Panc1 (cell line): ENCODE results near the gene ETNPPL. TPM values are rescaled to one million over a fixed set of nuclear protein-coding genes. Genes with fewer than 3 reads are reported as not detected.

Experiments used
- ATAC-seq: fragments of 200-7000 bp; cut with Tn5 transposase; 2 replicates; pipeline ENCODE4 v1.9.1; 2020; ENCODE audit warnings: mild to moderate bottlenecking, moderate library complexity
- BruUV-seq: library from RNA; stranded (reverse); fragments of 400-500 nt; replicated peaks from 2 replicates; lab custom pipeline; 2021; lab: Mats Ljungman, UMichigan
- CTCF ChIA-PET: fragments of 300-600 bp; sonication (Branson Sonifier 250); formaldehyde crosslinking; loops from one replicate; lab custom pipeline; 2022; ENCODE audit warnings: antibody characterized with exemption; lab: Charles Lee
- POLR2A ChIA-PET: fragments of 300-600 bp; sonication (Branson Sonifier 250); formaldehyde crosslinking; loops from one replicate; lab custom pipeline; 2022; ENCODE audit warnings: antibody characterized with exemption; lab: Charles Lee
- DNase-seq: peaks from one replicate; pipeline ENCODE4 v3.0.0-alpha.2; 2010; ENCODE audit warnings: low read depth, low spot score
- H3K27ac ChIP-seq: 2 replicates; pipeline ENCODE4 v1.5.1; 2011; ENCODE audit warnings: mild to moderate bottlenecking, low read length, inconsistent platforms
- H3K27me3 ChIP-seq: fragments of 200-500 bp; sonication (Bioruptor generic); 2 replicates; pipeline ENCODE4 v1.6.0; 2014; ENCODE audit warnings: low read length, inconsistent platforms; ENCODE audit not compliant: control insufficient read depth, insufficient read depth
- H3K36me3 ChIP-seq: fragments of 200-500 bp; sonication (Bioruptor generic); 2 replicates; pipeline ENCODE4 v1.5.1; 2014; ENCODE audit warnings: inconsistent platforms, mild to moderate bottlenecking, low read length, moderate library complexity; ENCODE audit not compliant: control insufficient read depth, insufficient read depth
- H3K4me1 ChIP-seq: 2 replicates; pipeline ENCODE4 v1.5.1; 2011; ENCODE audit warnings: inconsistent platforms, mild to moderate bottlenecking, low read length, moderate library complexity; ENCODE audit not compliant: control insufficient read depth, insufficient read depth
- H3K4me3 ChIP-seq, 2 experiments: 2 replicates each; pipeline ENCODE4 v1.5.1; 2011 to 2012; ENCODE audit warnings: low read depth in 2 of 2, low read length in 2 of 2, mild to moderate bottlenecking in 2 of 2, inconsistent platforms in 1 of 2, moderate library complexity in 1 of 2
- H3K9me3 ChIP-seq: fragments of 200-500 bp; sonication (Bioruptor generic); 2 replicates; pipeline ENCODE4 v1.5.1; 2014; ENCODE audit warnings: low read depth, mild to moderate bottlenecking, inconsistent platforms, low read length, moderate library complexity; ENCODE audit not compliant: control insufficient read depth, insufficient read depth
- POLR2AphosphoS5 ChIP-seq: IDR thresholded peaks from 2 replicates; pipeline ENCODE4 v1.6.1; 2012; ENCODE audit warnings: mild to moderate bottlenecking, low read depth, low read length, moderate library complexity
- SIN3A ChIP-seq: IDR thresholded peaks from 2 replicates; pipeline ENCODE4 v1.6.1; 2012; ENCODE audit warnings: low read depth, mild to moderate bottlenecking, low read length, moderate library complexity, borderline replicate concordance; ENCODE audit not compliant: insufficient read depth
- TCF7L2 ChIP-seq: IDR thresholded peaks from 2 replicates; pipeline ENCODE4 v1.6.1; 2011; ENCODE audit warnings: mild to moderate bottlenecking, low read depth, low read length, inconsistent platforms
- in situ Hi-C: cut with HindIII; loops from 2 replicates; pipeline ENCODE4 v1.10.0; 2016; ENCODE audit warnings: low sequenced_read_pairs, low pct_unique_long_range_greater_than_20kb
- intact Hi-C: fragments of 100-400 bp; cut with micrococcal nuclease; formaldehyde crosslinking; loops from one replicate; pipeline ENCODE4 v1.10.0; 2022; ENCODE audit not compliant: unreplicated experiment
- total RNA-seq: library from RNA; stranded (reverse); gene quantifications from one replicate; pipeline ENCODE4 v1.2.1, GENCODE V29; 2021; ENCODE audit not compliant: unreplicated experiment
- TF ChIP-seq, protein P1 (sequence below): fragments of 450-650 bp; IDR thresholded peaks from 2 replicates; pipeline ENCODE4 v1.5.1; 2017; ENCODE audit warnings: mild to moderate bottlenecking
- TF ChIP-seq, protein P2 (sequence below), 2 experiments: IDR thresholded peaks; 2 replicates each; pipeline ENCODE4 v1.6.1; 2011 to 2012; ENCODE audit warnings: low read depth in 2 of 2, control low read depth in 1 of 2, low read length in 1 of 2, mild to moderate bottlenecking in 1 of 2, moderate library complexity in 1 of 2; ENCODE audit not compliant: insufficient read depth in 1 of 2

ETNPPL gene
- total RNA-seq, 1 experiment from 2014 or later, result not detected

GRCh38 chr4:108799306-108799705, 36.5 kb upstream of the ETNPPL start:
- no TSS peak for BruUV-seq
- H3K4me3 ChIP-seq, result no peak overlapping the region
- H3K9me3 ChIP-seq, result no peaks in the 10 kb centered on the region
- intact Hi-C loops (no loop called here), in situ Hi-C loops (no loop called here)
- no peaks in the 10 kb centered on the region for H3K27me3 ChIP-seq
- no peak overlapping the region for H3K27ac ChIP-seq
- DNase-seq (no peak), ATAC-seq (no peak)
- H3K4me1 ChIP-seq, result no peaks in the 10 kb centered on the region
- H3K36me3 ChIP-seq, result no peaks in the 10 kb centered on the region
- ChIA-PET CTCF (no interaction called here), POLR2A (no interaction called here)
- TF ChIP-seq, protein P1, sequence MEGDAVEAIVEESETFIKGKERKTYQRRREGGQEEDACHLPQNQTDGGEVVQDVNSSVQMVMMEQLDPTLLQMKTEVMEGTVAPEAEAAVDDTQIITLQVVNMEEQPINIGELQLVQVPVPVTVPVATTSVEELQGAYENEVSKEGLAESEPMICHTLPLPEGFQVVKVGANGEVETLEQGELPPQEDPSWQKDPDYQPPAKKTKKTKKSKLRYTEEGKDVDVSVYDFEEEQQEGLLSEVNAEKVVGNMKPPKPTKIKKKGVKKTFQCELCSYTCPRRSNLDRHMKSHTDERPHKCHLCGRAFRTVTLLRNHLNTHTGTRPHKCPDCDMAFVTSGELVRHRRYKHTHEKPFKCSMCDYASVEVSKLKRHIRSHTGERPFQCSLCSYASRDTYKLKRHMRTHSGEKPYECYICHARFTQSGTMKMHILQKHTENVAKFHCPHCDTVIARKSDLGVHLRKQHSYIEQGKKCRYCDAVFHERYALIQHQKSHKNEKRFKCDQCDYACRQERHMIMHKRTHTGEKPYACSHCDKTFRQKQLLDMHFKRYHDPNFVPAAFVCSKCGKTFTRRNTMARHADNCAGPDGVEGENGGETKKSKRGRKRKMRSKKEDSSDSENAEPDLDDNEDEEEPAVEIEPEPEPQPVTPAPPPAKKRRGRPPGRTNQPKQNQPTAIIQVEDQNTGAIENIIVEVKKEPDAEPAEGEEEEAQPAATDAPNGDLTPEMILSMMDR, result no peak
- TF ChIP-seq SIN3A, result no peak
- TF ChIP-seq, protein P2, sequence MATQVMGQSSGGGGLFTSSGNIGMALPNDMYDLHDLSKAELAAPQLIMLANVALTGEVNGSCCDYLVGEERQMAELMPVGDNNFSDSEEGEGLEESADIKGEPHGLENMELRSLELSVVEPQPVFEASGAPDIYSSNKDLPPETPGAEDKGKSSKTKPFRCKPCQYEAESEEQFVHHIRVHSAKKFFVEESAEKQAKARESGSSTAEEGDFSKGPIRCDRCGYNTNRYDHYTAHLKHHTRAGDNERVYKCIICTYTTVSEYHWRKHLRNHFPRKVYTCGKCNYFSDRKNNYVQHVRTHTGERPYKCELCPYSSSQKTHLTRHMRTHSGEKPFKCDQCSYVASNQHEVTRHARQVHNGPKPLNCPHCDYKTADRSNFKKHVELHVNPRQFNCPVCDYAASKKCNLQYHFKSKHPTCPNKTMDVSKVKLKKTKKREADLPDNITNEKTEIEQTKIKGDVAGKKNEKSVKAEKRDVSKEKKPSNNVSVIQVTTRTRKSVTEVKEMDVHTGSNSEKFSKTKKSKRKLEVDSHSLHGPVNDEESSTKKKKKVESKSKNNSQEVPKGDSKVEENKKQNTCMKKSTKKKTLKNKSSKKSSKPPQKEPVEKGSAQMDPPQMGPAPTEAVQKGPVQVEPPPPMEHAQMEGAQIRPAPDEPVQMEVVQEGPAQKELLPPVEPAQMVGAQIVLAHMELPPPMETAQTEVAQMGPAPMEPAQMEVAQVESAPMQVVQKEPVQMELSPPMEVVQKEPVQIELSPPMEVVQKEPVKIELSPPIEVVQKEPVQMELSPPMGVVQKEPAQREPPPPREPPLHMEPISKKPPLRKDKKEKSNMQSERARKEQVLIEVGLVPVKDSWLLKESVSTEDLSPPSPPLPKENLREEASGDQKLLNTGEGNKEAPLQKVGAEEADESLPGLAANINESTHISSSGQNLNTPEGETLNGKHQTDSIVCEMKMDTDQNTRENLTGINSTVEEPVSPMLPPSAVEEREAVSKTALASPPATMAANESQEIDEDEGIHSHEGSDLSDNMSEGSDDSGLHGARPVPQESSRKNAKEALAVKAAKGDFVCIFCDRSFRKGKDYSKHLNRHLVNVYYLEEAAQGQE (IDR thresholded peaks at IDR 0.05; ENCODE audit: insufficient read depth in 1 of 2, low read depth in 2 of 2, low read length in 1 of 2), result no peak
- no peak for TF ChIP-seq POLR2AphosphoS5
- TF ChIP-seq TCF7L2, result no peak

GRCh38 chr4:108796173-108796572, 33.3 kb upstream of the ETNPPL start:
- CTCF ChIA-PET, result no interaction called here
- no peaks in the 10 kb centered on the region for H3K4me1 ChIP-seq
- DNase-seq (no peak), ATAC-seq (no peak)
- H3K36me3 ChIP-seq, result no peaks in the 10 kb centered on the region
- no peaks in the 10 kb centered on the region for H3K9me3 ChIP-seq
- H3K27ac ChIP-seq, result no peak overlapping the region
- in situ Hi-C loops (no loop called here), intact Hi-C loops (no loop called here)
- POLR2A ChIA-PET, result no interaction called here
- BruUV-seq, result no TSS peak
- TF ChIP-seq SIN3A (no peak), TCF7L2 (no peak), POLR2AphosphoS5 (no peak)
- TF ChIP-seq, protein P2 (IDR thresholded peaks at IDR 0.05; ENCODE audit: insufficient read depth in 1 of 2, low read depth in 2 of 2, low read length in 1 of 2), result no peak
- TF ChIP-seq, protein P1, result no peak
- no peak overlapping the region for H3K4me3 ChIP-seq
- no peaks in the 10 kb centered on the region for H3K27me3 ChIP-seq
